ENCODE results near the gene TJP1. TPM values are rescaled to one million over a fixed set of nuclear protein-coding genes. Genes with fewer than 3 reads are reported as not detected.

The TJP1 gene
- total RNA-seq, 1 donor = 95.3 TPM

- TF ChIP-seq CTCF (IDR thresholded peaks at IDR 0.05; ENCODE audit: insufficient read depth, low read length) = no peak
- H3K4me3 ChIP-seq (ENCODE audit: low read depth, low read length) = no peak overlapping the region
- no peak for DNase-seq (ENCODE audit: low read depth)
These were observed 165.4 kb downstream of the TJP1 start for GRCh38 chr15:29656636-29657475.

- no peak overlapping the region for H3K4me3 ChIP-seq (ENCODE audit: low read depth, low read length)
- DNase-seq (ENCODE audit: low read depth) = no peak
- TF ChIP-seq CTCF (IDR thresholded peaks at IDR 0.05; ENCODE audit: insufficient read depth, low read length) = no peak
These were observed 169.7 kb downstream of the TJP1 start for GRCh38 chr15:29652595-29652994.

GRCh38 chr15:29651476-29652233, 170.6 kb downstream of the TJP1 start:
- no peak overlapping the region for H3K4me3 ChIP-seq (ENCODE audit: low read depth, low read length)
- TF ChIP-seq CTCF (IDR thresholded peaks at IDR 0.05; ENCODE audit: insufficient read depth, low read length) = no peak
- no peak for DNase-seq (ENCODE audit: low read depth)

Small RNA genes within 50 kb of the gene (small RNA-seq; reads per million reads assigned to genes)
- gene HMGN2P5 = not detected

Data from fibroblast of the aortic adventitia (primary cell).